NCI-H2227 (cell line): Measurements from ENCODE around the gene RHOC.

ENCODE experiments used
- DNase-seq: peaks from one replicate; lab custom pipeline; 2025; ENCODE audit not compliant: unreplicated experiment; lab: John Stamatoyannopoulos, UW

Gene RHOC

DNA sequence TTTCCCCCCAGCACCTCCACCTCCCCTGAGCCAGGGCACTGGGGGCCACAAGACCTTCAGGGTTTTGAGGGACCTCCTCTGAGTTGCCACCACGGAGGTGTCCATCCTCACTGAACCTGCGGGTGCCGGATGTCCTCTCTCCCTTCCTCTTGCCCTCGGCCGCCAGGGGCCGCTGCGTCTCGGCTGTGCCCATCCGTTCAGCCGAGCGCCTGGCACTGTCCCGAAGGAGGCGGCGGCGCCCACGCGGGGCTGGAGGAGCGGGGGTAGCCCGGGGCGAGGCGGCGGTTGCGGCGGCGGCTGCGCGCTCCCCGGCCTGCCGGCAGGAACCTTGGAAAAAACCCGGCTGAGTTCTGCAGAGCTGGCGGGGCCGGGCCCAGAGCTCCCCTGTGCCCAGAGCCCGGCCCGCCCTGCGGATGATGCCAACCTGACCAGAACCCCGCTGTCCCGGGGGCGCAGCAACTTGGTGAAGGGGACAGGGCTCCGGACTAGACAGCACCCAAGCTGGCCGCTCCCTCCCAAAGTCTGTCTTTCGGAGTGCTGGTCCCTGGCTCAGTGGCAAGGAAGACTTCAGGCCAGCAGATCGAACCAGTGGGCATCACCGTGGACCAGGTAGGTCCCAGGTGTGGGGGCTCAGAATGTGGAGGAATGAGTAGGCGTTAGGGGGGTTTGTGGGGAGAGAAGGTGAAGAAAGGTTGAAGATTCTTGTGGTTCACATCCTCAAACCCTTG, 11.9 kb upstream of the RHOC start:
- DNase-seq, result peak; percentile 89

- DNase-seq, result no peak
Measured at GRCh38 chr1:112717263-112717873, 10.4 kb upstream of the RHOC start.

DNA sequence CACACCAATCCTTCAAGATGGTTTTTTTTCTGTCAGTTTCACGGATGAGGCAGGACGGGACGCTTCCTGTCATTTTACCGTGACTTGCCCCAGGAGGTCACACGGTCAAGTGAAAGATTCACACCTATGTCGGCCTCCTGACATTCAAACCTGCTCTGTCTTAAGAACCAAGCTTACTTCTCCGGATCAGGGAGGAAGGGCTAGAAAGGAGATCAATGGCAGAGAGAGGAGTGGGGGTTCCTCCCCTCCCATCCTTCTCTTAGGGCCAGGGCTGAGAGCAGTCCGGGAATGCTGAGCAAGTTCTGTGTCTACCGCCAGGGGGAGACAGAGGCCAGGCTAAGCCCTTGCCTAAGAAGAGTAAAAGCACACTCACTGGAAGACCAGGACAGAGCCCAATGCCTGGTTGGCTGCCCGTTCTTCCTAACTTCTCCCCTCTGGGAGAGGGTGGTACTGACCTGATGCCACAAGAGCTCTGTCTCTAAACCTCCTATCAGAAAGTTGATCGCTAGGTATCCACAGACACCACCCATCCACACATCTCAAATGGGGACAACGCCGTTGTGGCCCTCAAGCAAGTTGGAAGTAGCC, 9.3 kb upstream of the RHOC start:
- DNase-seq, result peak; percentile 94

- peak; percentile 93 for DNase-seq
Measured at GRCh38 chr1:112715264-112716053, 8.5 kb upstream of the RHOC start, which contains the start of gene PPM1J. Gene PPM1J, minus strand, starts transcription at chr1:112715332. Its CDS starts 31 bp downstream, at chr1:112715301.

GRCh38 chr1:112714313-112715263, 7.7 kb upstream of the RHOC start:
- no peak for DNase-seq

GRCh38 chr1:112713466-112714312, 6.8 kb upstream of the RHOC start:
- no peak for DNase-seq

DNA sequence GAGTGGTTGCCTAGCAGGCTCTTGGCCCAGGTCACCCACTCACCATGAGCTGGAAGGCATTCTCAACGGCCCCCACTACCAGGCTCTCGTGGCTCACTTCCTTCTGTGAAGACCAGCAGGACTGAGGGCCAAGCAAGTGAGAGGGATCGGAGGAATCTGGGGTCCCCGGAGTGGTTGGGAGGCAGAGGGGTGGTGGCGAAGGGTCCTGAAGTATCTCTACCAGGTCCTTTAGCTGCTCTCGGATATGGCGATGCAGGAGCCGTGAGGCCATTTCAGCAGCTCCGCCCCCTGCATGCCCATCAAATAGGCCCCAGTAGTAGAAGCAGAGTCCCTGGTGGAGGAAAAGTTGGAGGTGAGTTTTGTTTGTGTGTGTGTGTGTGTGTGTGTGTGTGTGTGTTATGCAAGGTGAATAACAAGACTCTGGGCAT, 5.8 kb upstream of the RHOC start:
- no peak for DNase-seq

DNA sequence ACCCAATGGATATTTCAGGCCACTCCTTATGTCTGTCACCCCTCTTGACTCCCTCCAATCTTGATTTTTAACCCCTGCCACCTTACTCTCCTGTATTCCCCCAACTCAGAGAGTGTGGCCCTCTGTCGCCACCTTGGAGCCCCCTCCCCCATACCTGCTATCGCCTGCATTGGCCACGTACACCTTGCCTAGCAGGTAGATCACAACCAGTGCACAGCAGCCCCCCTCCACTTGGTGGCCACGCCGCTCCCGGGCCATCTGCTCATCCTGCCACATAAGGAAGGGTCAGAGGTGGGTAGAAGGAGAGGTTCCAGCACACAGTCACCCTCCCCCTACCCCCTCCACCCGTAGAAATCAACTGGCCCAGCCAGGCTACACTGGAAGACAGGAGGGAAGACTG, 5.3 kb upstream of the RHOC start:
- no peak for DNase-seq

DNA sequence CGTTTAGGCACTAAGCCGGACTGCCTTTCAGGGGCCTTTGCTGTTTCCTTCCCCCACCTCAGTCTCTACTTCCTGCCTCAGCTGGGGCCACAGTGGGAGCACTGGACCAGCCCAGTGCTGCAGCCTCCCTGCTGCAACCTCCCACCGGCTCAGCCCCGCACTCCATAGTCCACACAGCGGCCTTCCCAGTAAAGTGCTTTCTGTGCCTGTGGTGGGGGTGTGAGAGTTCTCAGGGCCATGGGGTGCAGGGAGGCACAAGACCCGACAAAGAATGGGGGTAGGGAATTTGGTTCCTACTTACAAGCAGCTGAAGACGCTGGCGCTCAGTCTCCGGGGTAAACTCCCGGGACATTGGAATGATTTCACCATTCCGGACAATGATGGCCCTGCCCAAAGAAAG, 4.7 kb upstream of the RHOC start:
- DNase-seq, result no peak

DNA sequence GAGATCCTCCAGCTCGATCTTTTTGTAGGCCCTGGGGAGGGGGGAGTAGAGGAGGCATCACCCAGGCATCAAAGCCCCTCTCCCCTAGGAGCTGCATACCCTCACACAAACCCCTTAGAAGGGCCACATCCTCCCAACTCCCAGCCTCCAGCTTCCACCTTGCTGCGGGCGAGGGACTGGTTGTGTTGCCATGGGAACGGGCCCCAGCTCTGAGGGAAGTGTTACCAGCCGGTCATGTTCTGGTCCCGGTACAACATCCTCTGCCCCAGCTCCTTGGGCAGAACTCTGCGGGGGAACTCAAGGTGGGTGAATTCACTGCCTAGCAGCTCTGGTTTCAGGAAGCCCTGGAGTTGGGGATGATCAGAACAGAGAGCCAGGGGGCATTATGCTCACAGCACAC, 4.1 kb upstream of the RHOC start:
- peak; percentile 18 for DNase-seq

GRCh38 chr1:112710586-112710985, 3.7 kb upstream of the RHOC start:
- no peak for DNase-seq

DNA sequence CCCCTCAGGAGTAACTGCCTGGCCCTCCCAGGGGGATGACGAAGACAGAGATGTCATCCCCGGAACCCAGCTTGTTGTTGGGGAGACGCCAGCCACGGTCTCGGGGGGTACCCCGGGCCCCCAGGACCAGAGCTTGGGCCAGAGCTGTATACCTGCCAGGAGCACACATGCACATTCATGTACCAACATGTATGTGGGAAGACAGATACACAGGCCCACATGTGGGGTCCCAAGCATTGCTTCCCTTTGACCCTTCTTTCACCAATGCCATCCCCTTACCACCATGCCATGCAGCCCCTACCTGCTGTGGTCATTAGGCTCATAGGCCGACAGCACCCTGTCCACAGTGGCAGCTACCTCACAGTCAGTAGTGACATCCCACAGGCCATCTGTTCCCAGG, 3.2 kb upstream of the RHOC start:
- DNase-seq, result no peak

DNA sequence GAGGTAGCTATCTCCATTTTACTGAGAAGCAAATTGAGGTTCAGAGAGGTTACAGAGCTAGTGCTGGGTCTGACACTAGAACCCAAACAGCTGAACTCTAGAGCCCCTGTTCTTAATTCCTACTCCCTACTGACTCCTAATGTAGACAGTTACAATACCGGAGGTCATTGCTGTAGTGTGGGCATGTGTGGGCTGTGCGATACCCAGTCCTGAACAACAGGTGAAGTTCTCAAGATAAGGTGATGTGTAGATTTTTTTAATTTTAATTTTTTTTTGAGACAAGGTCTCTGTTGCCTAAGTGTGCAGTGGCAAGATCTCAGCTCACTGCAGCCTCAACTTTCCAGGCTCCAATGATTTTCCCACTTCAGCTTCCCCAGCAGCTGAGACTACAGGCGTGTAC, 1.6 kb upstream of the RHOC start:
- DNase-seq, result no peak

DNA sequence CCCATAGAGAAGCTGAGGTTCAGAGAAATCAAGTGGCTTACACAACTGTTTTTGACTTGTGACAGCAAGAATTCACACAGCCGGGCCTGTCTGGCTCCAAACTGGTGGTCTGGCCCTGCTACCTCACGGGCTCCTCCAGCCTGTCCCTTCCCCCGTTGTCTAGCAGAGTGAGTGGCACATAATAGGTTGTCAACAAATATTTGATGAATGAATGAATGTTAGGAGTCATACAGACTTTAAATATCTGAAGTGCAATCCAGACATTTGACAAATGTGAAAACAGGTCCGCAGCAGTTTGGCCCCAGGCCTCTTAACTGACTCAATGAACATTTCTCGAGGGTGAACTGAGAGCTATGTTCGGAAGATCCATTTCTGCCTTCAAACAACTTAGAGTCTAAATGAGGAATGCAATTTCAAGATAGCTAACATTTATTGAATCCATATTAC, 1.1 kb upstream of the RHOC start:
- no peak for DNase-seq

- DNase-seq, result peak; percentile 84
Measured at GRCh38 chr1:112707221-112708001, 484 bp upstream of the RHOC start.

DNA sequence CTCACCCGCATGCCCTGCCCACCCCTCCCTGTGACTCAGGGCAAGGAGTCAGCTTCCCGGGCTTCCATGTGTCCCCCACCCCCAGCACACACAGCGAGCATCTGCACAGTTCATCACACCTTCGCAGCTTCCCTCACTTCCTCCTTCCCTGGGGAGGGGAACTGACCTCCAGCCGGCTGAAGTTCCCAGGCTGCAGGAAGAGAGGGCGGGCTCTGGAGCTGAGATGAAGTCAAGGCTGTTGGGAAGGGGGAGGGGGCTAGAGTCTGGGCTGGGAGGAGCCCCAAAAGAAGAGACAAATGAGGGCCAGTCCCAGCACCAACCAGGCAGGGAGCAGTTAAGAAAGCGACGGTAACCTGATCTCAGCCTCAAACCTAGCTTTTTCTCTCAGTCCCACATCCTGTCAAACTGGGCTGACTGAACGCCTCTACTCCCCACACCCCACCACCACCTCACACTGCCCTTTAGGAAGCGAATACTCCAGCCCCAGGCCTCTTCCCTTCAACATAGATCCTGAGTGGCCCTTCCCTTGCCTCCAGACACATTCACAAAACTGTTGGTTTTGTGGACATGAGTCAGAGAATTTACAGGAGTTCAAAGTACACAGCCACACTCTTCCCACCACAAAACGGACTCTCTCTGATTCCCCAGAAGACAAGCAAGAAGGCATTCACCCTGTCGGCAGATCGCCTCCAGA, 1.8 kb downstream of the RHOC start:
- peak; percentile 84 for DNase-seq

GRCh38 chr1:112704391-112704933, 2.5 kb downstream of the RHOC start:
- no peak for DNase-seq

GRCh38 chr1:112703706-112704105, 3.2 kb downstream of the RHOC start:
- DNase-seq, result no peak
